H1 (cell line): ENCODE results near the gene DEPDC4. TPM values are rescaled to one million over a fixed set of nuclear protein-coding genes. Genes with fewer than 3 reads are reported as not detected.

Experiments
- BACH1 ChIP-seq: IDR thresholded peaks from 2 replicates; pipeline ENCODE4 v1.6.1; 2012; ENCODE audit warnings: low read length, improper control_type of control experiment
- CEBPB ChIP-seq: IDR thresholded peaks from 2 replicates; pipeline ENCODE4 v1.6.1; 2012; ENCODE audit warnings: low read depth, low read length
- EGR1 ChIP-seq: IDR thresholded peaks from 2 replicates; pipeline ENCODE4 v1.6.1; 2011; ENCODE audit warnings: low read depth, low read length, borderline replicate concordance
- EZH2 ChIP-seq: fragments of 200-600 bp; sonication (generic); IDR thresholded peaks from 2 replicates; pipeline ENCODE4 v1.7.1; 2012; ENCODE audit warnings: low read depth, mild to moderate bottlenecking, moderate library complexity, low read length, inconsistent platforms; ENCODE audit not compliant: severe bottlenecking
- GABPA ChIP-seq: IDR thresholded peaks from 2 replicates; pipeline ENCODE4 v1.6.1; 2011; ENCODE audit warnings: mild to moderate bottlenecking, low read length, moderate library complexity, borderline replicate concordance; ENCODE audit not compliant: insufficient read depth
- GTF2F1 ChIP-seq: IDR thresholded peaks from 2 replicates; pipeline ENCODE4 v1.6.1; 2012; ENCODE audit warnings: low read depth, low read length, improper control_type of control experiment, borderline replicate concordance
- HDAC2 ChIP-seq, 2 experiments: fragments of 300-600 bp in 1 of 2; sonication (generic) in 1 of 2; IDR thresholded peaks; 2 replicates each; pipeline ENCODE4 v1.6.1; 2011 to 2012; ENCODE audit warnings: low read depth in 2 of 2, low read length in 2 of 2, mild to moderate bottlenecking in 2 of 2, moderate library complexity in 2 of 2, borderline replicate concordance in 1 of 2, inconsistent platforms in 1 of 2
- JUN ChIP-seq: IDR thresholded peaks from 2 replicates; pipeline ENCODE4 v1.6.1; 2011; ENCODE audit warnings: low read depth, mild to moderate bottlenecking, improper control_type of control experiment, low read length
- KDM4A ChIP-seq: IDR thresholded peaks from one replicate; pipeline ENCODE4 v1.7.1; 2012; ENCODE audit warnings: low read depth, mild to moderate bottlenecking, moderate library complexity, low read length, inconsistent platforms; ENCODE audit not compliant: severe bottlenecking
- NANOG ChIP-seq: IDR thresholded peaks from 2 replicates; pipeline ENCODE4 v1.6.1; 2011; ENCODE audit warnings: low read length, low read depth, mild to moderate bottlenecking, inconsistent platforms; ENCODE audit not compliant: insufficient read depth, poor library complexity, severe bottlenecking
- NRF1 ChIP-seq: IDR thresholded peaks from 2 replicates; pipeline ENCODE4 v1.6.1; 2011; ENCODE audit warnings: mild to moderate bottlenecking, low read depth, low read length, improper control_type of control experiment
- RAD21 ChIP-seq, 2 experiments: IDR thresholded peaks in 1 of 2; conservative IDR thresholded peaks in 1 of 2; 2 replicates each; pipeline ENCODE4 v1.6.1; 2011; ENCODE audit warnings: low read depth in 2 of 2, low read length in 2 of 2, improper control_type of control experiment in 1 of 2, inconsistent platforms in 1 of 2, mild to moderate bottlenecking in 1 of 2, moderate library complexity in 1 of 2
- RFX5 ChIP-seq: IDR thresholded peaks from 2 replicates; pipeline ENCODE4 v1.6.1; 2011; ENCODE audit warnings: low read depth, low read length, improper control_type of control experiment, borderline replicate concordance
- SP1 ChIP-seq: IDR thresholded peaks from 2 replicates; pipeline ENCODE4 v1.6.1; 2011; ENCODE audit warnings: low read depth, low read length
- TAF7 ChIP-seq: optimal IDR thresholded peaks from 2 replicates; pipeline ENCODE3; 2011; ENCODE audit warnings: low read depth, mild to moderate bottlenecking, inconsistent platforms, low read length, moderate library complexity, borderline replicate concordance
- TBP ChIP-seq: IDR thresholded peaks from 2 replicates; pipeline ENCODE4 v1.6.1; 2011; ENCODE audit warnings: low read depth, low read length, improper control_type of control experiment
- YY1 ChIP-seq: IDR thresholded peaks from 2 replicates; pipeline ENCODE4 v1.6.1; 2011; ENCODE audit warnings: low read depth, mild to moderate bottlenecking, low read length
- ZNF274 ChIP-seq: IDR thresholded peaks from 2 replicates; pipeline ENCODE4 v1.7.0; 2012; ENCODE audit warnings: low read length, borderline replicate concordance; ENCODE audit errors: extremely low read depth
- polyA plus RNA-seq, 7 experiments: library from polyadenylated mRNA; depleted of rRNA in 3 of 7; stranded (reverse) in 5 of 7; unstranded in 2 of 7; fragments of >200 nt in 5 of 7; fragments of 200-250 nt in 2 of 7; gene quantifications; 1 replicate in 5 of 7; 2 replicates in 1 of 7; 4 replicates in 1 of 7; pipeline versions ENCODE4 v1.2.1 to v1.2.3, GENCODE V29; 2011 to 2013; ENCODE audit warnings: missing spikeins in 2 of 7, mixed read lengths in 2 of 7
- total RNA-seq: library from RNA; stranded (reverse); fragmentation: NEBNext Ultra II Directional; extraction: Animal tissue kit (Norgen Biotek cat#: 25700); gene quantifications from 2 replicates; pipeline ENCODE4 v1.2.1, GENCODE V29; 2021
- TF ChIP-seq, protein P1 (sequence below): IDR thresholded peaks from 2 replicates; pipeline ENCODE4 v1.6.1; 2011; ENCODE audit warnings: low read length, improper control_type of control experiment
- TF ChIP-seq, protein P2 (sequence below): IDR thresholded peaks from 2 replicates; pipeline ENCODE4 v1.6.1; 2011; ENCODE audit warnings: low read depth, mild to moderate bottlenecking, low read length; ENCODE audit not compliant: insufficient read depth
- TF ChIP-seq, protein P3 (sequence below): IDR thresholded peaks from 2 replicates; pipeline ENCODE4 v1.6.1; 2012; ENCODE audit warnings: inconsistent platforms

DEPDC4 gene
- total and polyA plus RNA-seq, 2 of the 8 experiments (the other 6 are each of a cell fraction or from before 2014, with no cell fraction given) = 0.80 to 3.8 TPM

DNA sequence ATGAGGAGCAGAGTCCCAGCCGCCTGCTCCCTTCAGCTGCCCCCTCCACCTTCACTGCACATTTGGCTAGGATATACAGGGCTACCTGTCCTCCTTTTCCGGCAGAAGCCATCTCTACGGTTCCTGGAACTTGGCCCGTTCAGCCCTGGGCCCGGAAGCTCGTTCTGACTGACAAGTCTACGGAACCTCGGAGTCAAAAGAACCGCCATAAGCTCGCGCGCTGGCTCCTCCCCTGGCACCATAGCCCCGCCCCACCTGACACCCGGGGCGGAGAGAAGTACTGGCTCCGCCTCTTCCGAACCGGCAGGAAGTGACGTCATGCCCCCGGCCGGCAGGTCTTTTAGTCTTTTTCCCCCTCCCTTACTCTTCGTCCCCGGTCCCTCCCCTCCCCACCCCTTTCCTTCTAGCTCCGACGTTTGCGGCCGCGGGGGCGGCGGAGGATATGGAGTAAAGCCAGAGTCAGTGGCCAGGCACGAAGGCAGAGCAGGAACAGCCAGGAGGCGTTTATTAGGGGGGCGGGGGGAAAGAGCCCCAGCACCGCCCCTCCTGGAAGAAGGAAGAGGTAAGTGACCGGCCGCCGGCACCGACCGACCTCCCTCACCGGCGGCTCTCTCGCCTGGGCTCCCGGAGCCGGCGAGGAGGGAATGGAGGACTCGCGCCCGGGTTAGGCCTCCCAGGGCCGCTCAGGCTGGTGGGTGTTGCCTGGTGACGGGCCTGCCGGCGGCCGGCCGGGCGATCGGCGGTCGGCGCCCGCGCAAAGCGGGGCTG, at the start of gene DEPDC4, which contains the start of gene SCYL2 (continued):
- TF ChIP-seq GTF2F1 (no peak; the same call in 1 of the 2 replicates), ZNF274 (no peak), KDM4A (peak; percentile 84), YY1 (peak; percentile 30; the same call in 1 of the 2 replicates), EGR1 (peak; percentile 83; the same call in 1 of the 2 replicates), BACH1 (no peak), HDAC2 (IDR thresholded peaks at IDR 0.05; ENCODE audit: borderline replicate concordance in 1 of 2, low read depth in 2 of 2, low read length in 2 of 2) (peak in 1 of 2 experiments; percentile 52; a peak in 1 of 4 replicates), TAF7 (peak; percentile 56), SP1 (no peak), CEBPB (no peak), NRF1 (no peak), EZH2 (no peak), JUN (peak; percentile 73; the same call in 1 of the 2 replicates), RFX5 (no peak), TBP (no peak), NANOG (no peak), GABPA (no peak), RAD21 (IDR thresholded peaks at IDR 0.05 in 1 of 2, conservative IDR thresholded peaks at IDR 0.05 in 1 of 2; ENCODE audit: low read depth in 2 of 2, low read length in 2 of 2) (no peak)
- TF ChIP-seq, protein P1, sequence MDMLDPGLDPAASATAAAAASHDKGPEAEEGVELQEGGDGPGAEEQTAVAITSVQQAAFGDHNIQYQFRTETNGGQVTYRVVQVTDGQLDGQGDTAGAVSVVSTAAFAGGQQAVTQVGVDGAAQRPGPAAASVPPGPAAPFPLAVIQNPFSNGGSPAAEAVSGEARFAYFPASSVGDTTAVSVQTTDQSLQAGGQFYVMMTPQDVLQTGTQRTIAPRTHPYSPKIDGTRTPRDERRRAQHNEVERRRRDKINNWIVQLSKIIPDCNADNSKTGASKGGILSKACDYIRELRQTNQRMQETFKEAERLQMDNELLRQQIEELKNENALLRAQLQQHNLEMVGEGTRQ = no peak
- TF ChIP-seq, protein P2, sequence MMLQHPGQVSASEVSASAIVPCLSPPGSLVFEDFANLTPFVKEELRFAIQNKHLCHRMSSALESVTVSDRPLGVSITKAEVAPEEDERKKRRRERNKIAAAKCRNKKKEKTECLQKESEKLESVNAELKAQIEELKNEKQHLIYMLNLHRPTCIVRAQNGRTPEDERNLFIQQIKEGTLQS = no peak
- TF ChIP-seq, protein P3, sequence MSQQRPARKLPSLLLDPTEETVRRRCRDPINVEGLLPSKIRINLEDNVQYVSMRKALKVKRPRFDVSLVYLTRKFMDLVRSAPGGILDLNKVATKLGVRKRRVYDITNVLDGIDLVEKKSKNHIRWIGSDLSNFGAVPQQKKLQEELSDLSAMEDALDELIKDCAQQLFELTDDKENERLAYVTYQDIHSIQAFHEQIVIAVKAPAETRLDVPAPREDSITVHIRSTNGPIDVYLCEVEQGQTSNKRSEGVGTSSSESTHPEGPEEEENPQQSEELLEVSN = no peak
